ENCODE results near the gene FEZF1. TPM values are rescaled to one million over a fixed set of nuclear protein-coding genes. Genes with fewer than 3 reads are reported as not detected.

The FEZF1 gene
- total and polyA plus RNA-seq, 2 of the 13 experiments (the other 11 are each of a cell fraction or from before 2014, with no cell fraction given) = not detected

DNA sequence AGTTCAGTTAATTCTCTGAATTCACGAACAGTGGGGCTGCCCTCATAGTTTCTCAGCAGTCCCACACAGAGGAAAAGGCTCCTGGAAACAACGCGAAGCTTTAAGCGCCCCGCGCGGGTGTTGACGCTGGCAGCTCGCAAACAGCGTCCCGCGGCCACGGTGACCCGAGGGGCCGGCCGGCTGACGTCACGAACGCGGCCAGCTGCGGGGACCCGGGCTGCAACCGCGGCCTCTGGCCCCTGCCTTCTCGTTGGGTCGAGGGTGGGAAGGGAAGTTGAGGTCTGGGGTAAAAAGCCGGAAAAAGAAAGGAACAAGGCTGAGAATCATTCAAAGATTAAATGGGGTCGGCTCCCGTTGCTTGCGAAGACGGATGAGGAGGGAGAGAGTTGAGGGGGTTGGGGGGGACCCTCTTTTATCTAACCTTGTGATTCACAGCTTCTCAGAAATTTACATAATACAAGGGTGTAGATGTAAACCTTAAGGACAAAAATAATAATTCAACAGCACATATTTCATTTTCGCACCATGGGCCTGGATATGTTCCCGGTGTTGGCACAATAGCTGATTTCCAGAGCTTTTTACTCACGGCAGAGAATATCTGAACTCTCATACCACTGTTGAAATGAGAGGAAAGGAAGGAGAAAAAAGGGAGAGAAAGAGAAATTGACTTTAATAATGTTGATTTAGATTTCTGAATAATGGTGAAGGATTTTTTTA lies 7.3 kb upstream of the FEZF1 start:
- no peaks in the 10 kb centered on the region for H4K20me1 ChIP-seq (ENCODE audit: insufficient read depth, low read length)
- peaks cover 28% of the 10 kb centered on the region for H3K4me1 ChIP-seq (ENCODE audit: insufficient read depth, low read length)
- in situ Hi-C loops (cut with HindIII; ENCODE audit: extremely low pct_ligation_motif_present, low pct_unique_long_range_greater_than_20kb) = no loop called here
- H3K4me2 ChIP-seq (ENCODE audit: low read depth, low read length) = peak overlapping the region; percentile 48
- no peaks in the 10 kb centered on the region for H3K79me2 ChIP-seq (ENCODE audit: insufficient read depth, low read length)
- no peak overlapping the region for H2AFZ ChIP-seq (ENCODE audit: low read length)
- DNase-seq (ENCODE audit: low spot score) = no peak
- H3K27ac ChIP-seq (ENCODE audit: extremely low read length, insufficient read depth, low read length) = no peak overlapping the region
- ChIA-PET CTCF (ENCODE audit: low intra/inter-chr PET ratio, low total read pairs) (no interaction called here), POLR2A (no interaction called here)
- H3K4me3 ChIP-seq (replicated peaks in 1 of 3; ENCODE audit: insufficient read depth in 1 of 3, low read depth in 2 of 3, low read length in 3 of 3) = peak overlapping the region in 1 of 3 experiments; percentile 45; a peak in 1 of 6 replicates
- peaks cover 8 to 85% of the 10 kb centered on the region in 2 experiments for H3K27me3 ChIP-seq (ENCODE audit: control insufficient read depth in 1 of 2, insufficient read depth in 2 of 2, low read length in 2 of 2)
- H3K9ac ChIP-seq (ENCODE audit: insufficient read depth, low read depth, low read length) = no peak overlapping the region
- intact Hi-C loops (cut with micrococcal nuclease; ENCODE audit: unreplicated experiment) = no loop called here
- no peak for FAIRE-seq
- ATAC-seq = no peak
- H3K9me3 ChIP-seq (ENCODE audit: low read length) = no peaks in the 10 kb centered on the region
- no TSS peak for BruUV-seq (replicated peaks)
- WGBS (ENCODE audit: low lambda C conversion rate) = 14% methylated on average over 34 of the region's 34 CpGs
- H3K36me3 ChIP-seq (replicated peaks in 1 of 2; ENCODE audit: control insufficient read depth in 1 of 2, insufficient read depth in 2 of 2, low read length in 2 of 2) = no peaks in the 10 kb centered on the region
- TF ChIP-seq, protein P1, sequence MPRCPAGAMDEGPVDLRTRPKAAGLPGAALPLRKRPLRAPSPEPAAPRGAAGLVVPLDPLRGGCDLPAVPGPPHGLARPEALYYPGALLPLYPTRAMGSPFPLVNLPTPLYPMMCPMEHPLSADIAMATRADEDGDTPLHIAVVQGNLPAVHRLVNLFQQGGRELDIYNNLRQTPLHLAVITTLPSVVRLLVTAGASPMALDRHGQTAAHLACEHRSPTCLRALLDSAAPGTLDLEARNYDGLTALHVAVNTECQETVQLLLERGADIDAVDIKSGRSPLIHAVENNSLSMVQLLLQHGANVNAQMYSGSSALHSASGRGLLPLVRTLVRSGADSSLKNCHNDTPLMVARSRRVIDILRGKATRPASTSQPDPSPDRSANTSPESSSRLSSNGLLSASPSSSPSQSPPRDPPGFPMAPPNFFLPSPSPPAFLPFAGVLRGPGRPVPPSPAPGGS (CRISPR knock-in tag; IDR thresholded peaks at IDR 0.05) = no peak
- TF ChIP-seq HNRNPLL (IDR thresholded peaks at IDR 0.05; ENCODE audit: low read depth, low read length, poor library complexity, severe bottlenecking) (peak; percentile 75), RARG (CRISPR knock-in tag; IDR thresholded peaks at IDR 0.05; ENCODE audit: low read depth) (no peak), HCFC1 (IDR thresholded peaks at IDR 0.05; ENCODE audit: low read depth, low read length) (no peak), EZH2 (conservative IDR thresholded peaks at IDR 0.05; ENCODE audit: low read depth, low read length) (peak; percentile 37; the same call in 1 of the 2 replicates), ZNF12 (CRISPR knock-in tag; IDR thresholded peaks at IDR 0.05) (no peak), HOXA5 (CRISPR knock-in tag; IDR thresholded peaks at IDR 0.05) (no peak), NFKB2 (CRISPR knock-in tag; IDR thresholded peaks at IDR 0.05; ENCODE audit: borderline replicate concordance) (no peak), PITX1 (CRISPR knock-in tag; IDR thresholded peaks at IDR 0.05) (no peak), KMT2A (CRISPR knock-in tag; IDR thresholded peaks at IDR 0.05) (no peak), ZNF775 (CRISPR knock-in tag; IDR thresholded peaks at IDR 0.05; ENCODE audit: borderline replicate concordance) (no peak), NR2F2 (IDR thresholded peaks at IDR 0.05; ENCODE audit: borderline replicate concordance, low read depth) (no peak)
- TF ChIP-seq, protein P2, sequence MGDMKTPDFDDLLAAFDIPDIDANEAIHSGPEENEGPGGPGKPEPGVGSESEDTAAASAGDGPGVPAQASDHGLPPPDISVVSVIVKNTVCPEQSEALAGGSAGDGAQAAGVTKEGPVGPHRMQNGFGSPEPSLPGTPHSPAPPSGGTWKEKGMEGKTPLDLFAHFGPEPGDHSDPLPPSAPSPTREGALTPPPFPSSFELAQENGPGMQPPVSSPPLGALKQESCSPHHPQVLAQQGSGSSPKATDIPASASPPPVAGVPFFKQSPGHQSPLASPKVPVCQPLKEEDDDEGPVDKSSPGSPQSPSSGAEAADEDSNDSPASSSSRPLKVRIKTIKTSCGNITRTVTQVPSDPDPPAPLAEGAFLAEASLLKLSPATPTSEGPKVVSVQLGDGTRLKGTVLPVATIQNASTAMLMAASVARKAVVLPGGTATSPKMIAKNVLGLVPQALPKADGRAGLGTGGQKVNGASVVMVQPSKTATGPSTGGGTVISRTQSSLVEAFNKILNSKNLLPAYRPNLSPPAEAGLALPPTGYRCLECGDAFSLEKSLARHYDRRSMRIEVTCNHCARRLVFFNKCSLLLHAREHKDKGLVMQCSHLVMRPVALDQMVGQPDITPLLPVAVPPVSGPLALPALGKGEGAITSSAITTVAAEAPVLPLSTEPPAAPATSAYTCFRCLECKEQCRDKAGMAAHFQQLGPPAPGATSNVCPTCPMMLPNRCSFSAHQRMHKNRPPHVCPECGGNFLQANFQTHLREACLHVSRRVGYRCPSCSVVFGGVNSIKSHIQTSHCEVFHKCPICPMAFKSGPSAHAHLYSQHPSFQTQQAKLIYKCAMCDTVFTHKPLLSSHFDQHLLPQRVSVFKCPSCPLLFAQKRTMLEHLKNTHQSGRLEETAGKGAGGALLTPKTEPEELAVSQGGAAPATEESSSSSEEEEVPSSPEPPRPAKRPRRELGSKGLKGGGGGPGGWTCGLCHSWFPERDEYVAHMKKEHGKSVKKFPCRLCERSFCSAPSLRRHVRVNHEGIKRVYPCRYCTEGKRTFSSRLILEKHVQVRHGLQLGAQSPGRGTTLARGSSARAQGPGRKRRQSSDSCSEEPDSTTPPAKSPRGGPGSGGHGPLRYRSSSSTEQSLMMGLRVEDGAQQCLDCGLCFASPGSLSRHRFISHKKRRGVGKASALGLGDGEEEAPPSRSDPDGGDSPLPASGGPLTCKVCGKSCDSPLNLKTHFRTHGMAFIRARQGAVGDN (CRISPR knock-in tag; IDR thresholded peaks at IDR 0.05) = peak; percentile 31; the same call in 1 of the 2 replicates
- TF ChIP-seq, protein P3, sequence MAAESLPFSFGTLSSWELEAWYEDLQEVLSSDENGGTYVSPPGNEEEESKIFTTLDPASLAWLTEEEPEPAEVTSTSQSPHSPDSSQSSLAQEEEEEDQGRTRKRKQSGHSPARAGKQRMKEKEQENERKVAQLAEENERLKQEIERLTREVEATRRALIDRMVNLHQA (CRISPR knock-in tag; IDR thresholded peaks at IDR 0.05) = no peak
- TF ChIP-seq, protein P4, sequence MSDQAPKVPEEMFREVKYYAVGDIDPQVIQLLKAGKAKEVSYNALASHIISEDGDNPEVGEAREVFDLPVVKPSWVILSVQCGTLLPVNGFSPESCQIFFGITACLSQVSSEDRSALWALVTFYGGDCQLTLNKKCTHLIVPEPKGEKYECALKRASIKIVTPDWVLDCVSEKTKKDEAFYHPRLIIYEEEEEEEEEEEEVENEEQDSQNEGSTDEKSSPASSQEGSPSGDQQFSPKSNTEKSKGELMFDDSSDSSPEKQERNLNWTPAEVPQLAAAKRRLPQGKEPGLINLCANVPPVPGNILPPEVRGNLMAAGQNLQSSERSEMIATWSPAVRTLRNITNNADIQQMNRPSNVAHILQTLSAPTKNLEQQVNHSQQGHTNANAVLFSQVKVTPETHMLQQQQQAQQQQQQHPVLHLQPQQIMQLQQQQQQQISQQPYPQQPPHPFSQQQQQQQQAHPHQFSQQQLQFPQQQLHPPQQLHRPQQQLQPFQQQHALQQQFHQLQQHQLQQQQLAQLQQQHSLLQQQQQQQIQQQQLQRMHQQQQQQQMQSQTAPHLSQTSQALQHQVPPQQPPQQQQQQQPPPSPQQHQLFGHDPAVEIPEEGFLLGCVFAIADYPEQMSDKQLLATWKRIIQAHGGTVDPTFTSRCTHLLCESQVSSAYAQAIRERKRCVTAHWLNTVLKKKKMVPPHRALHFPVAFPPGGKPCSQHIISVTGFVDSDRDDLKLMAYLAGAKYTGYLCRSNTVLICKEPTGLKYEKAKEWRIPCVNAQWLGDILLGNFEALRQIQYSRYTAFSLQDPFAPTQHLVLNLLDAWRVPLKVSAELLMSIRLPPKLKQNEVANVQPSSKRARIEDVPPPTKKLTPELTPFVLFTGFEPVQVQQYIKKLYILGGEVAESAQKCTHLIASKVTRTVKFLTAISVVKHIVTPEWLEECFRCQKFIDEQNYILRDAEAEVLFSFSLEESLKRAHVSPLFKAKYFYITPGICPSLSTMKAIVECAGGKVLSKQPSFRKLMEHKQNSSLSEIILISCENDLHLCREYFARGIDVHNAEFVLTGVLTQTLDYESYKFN (CRISPR knock-in tag; conservative IDR thresholded peaks at IDR 0.05) = no peak

Measured in HepG2 (cell line).